GM12875 (cell line): ENCODE results near the gene TSPYL4.
"Not testable (repeated sequence)": the region's sequence is repeated elsewhere in the genome, so short reads cannot be mapped to it uniquely, and the experiment has no call there.

Source experiments
- H3K4me3 ChIP-seq: one replicate; pipeline ENCODE4 v1.5.1; 2011; ENCODE audit warnings: low read depth, low read length, control low read depth
- TF ChIP-seq, protein P1 (sequence below): IDR thresholded peaks from 2 replicates; pipeline ENCODE4 v1.5.1; 2011; ENCODE audit warnings: low read depth, mild to moderate bottlenecking, control low read depth, inconsistent platforms, low read length, moderate library complexity, borderline replicate concordance; ENCODE audit not compliant: insufficient read depth

TSPYL4 gene

DNA sequence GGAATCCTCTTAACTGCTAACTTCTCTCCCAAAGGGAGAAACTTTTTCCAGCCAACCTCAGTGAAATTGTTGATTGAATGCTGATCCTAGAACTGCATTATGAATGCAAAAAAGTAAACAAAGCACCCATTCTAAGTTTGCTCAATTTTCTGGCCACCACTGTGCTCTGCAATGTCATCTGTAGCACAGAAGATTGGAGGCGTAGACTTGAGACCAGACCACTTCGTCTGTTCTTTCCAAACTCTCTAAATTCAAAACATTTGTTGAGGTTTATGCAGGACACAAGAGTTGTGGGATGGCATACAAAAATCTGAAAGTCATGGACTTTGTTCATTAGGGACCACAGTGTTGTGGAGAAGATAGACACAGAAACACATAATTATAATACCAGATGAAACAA, 36.9 kb upstream of the TSPYL4 start:
- H3K4me3 ChIP-seq = no peak overlapping the region

DNA sequence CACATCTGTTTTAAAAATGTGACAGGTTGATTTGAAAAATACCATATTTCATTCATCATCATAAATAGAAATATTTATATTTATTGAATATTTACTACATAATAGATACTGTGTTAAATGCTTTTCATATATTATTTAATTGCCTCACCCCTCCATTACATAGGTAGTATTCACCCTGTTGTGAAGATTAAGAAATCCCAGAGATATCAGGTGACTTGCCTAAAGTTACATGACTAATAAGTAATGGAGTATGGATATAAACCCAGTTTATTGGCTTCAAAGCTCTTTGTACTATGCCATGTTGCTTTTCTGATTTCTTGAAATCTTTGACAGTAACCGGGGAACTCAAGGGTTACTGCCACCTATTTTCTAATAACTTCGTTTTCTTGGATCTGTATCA, 36.0 kb upstream of the TSPYL4 start:
- H3K4me3 ChIP-seq = no peak overlapping the region
- TF ChIP-seq, protein P1, sequence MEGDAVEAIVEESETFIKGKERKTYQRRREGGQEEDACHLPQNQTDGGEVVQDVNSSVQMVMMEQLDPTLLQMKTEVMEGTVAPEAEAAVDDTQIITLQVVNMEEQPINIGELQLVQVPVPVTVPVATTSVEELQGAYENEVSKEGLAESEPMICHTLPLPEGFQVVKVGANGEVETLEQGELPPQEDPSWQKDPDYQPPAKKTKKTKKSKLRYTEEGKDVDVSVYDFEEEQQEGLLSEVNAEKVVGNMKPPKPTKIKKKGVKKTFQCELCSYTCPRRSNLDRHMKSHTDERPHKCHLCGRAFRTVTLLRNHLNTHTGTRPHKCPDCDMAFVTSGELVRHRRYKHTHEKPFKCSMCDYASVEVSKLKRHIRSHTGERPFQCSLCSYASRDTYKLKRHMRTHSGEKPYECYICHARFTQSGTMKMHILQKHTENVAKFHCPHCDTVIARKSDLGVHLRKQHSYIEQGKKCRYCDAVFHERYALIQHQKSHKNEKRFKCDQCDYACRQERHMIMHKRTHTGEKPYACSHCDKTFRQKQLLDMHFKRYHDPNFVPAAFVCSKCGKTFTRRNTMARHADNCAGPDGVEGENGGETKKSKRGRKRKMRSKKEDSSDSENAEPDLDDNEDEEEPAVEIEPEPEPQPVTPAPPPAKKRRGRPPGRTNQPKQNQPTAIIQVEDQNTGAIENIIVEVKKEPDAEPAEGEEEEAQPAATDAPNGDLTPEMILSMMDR = no peak

More for the DNA sequence above, 36.9 kb upstream of the TSPYL4 start:
- TF ChIP-seq, protein P1 = no peak

DNA sequence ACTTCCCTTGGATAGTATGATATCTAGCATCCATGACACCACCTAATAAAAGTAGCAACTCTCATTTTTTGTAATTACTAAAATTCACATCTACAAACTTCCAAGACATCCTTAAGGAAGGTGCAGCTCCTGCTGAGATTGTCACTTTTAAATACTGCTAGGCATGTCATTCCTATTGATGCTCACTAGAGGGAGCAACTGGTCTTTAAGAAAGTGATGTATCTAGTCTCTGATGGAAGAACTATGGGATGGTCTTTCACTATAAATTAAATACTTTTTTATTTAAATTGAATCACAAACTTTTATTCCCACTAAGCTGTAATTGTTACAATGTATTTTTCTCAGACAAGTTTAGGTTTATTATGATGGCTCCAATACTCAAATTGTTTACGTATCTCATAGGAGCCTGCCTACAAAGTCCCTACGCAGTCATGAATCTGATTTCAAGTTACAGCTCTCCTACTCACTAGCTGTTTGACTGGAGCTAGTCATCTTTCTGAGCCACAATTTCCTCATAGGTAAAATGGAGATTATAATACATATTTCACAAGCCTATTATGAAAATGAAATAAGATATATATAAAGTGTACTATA, 33.9 kb upstream of the TSPYL4 start:
- H3K4me3 ChIP-seq = no peak overlapping the region
- TF ChIP-seq, protein P1 = peak; percentile 59; the same call in 1 of the 2 replicates

DNA sequence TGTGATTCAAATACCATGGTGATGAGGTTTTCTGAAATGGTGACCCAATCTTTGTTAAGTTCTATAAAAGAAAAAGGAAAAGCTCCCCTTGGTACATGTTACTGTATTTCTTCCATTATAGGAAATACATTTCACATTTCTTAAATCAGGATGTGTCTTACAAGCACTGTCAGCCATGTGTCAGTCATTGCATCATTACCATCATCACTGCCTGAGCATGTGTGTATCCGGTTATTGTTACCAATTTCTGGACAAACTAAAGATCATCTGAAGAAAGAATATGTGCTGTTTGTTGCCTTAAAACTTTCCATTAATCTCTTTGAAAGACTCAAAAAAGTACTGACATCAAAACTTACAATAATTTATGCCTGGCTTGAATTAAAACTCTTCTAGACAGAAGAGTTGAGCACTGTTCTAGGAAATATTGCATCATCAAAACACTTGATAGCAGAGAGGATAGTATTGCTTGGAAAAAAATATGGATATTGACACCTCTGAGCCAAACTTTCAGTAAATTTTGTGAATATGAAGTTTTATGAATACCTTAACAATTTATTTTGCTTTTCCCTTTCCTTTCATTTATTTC, 33.0 kb upstream of the TSPYL4 start:
- TF ChIP-seq, protein P1 = no peak
- H3K4me3 ChIP-seq = no peak overlapping the region

DNA sequence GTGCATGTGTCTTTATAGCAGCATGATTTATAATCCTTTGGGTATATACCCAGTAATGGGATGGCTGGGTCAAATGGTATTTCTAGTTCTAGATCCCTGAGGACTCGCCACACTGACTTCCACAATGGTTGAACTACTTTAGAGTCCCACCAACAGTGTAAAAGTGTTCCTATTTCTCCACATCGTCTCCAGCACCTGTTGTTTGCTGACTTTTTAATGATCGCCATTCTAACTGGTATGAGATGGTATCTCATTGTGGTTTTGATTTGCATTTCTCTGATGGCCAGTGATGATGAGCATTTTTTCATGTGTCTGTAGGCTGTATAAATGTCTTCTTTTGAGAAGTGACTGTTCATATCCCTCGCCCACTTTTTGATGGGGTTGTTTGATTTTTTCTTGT, 31.1 kb upstream of the TSPYL4 start:
- H3K4me3 ChIP-seq = not testable (repeated sequence)

DNA sequence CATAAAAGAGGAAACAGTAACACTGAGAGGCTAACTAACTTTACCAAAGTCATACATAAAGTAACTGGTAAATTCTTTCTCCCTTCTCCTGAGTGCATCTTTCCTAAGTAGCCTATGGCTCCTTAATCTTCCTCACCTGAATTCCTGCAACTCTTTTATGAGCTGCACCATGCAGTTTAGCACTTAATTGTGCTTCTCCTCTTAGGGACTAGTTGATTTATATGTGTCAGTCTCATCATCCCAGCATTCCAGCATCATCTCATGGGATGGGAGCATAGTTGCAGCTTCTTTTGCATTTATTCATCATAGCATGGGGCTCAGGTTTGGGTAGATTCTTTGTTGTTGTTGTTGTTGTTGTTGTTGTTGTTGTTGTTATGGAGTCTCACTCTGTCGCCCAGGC, 29.3 kb upstream of the TSPYL4 start:
- H3K4me3 ChIP-seq = no peak overlapping the region
- TF ChIP-seq, protein P1 = no peak

DNA sequence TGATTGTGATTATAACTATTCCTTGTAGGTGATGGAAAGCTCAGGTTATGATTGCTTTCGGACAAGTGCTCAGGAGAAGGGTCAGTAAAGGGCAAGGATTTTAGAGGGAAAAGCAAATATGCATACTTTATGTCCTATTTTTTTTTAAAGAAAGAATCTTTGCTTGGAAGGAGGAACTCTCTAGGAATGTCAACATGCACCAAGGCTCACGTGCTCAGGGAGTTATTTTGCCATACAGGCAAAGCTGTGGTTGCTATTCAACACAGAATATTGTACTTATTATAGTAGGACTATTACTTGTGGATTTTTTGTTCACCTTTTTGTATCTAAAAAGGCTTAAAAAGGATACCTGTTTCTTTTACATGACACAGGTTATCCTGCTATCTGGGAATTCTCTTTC, 28.8 kb upstream of the TSPYL4 start:
- no peak overlapping the region for H3K4me3 ChIP-seq
- TF ChIP-seq, protein P1 = no peak
